LNCAP (cell line): ENCODE data around the gene SRSF4.
A peak's percentile ranks its signal among the peaks of the same experiment; 100 is the strongest.

Experiments
- TF ChIP-seq, protein P1 (sequence below): fragments of 450-650 bp; IDR thresholded peaks from 2 replicates; pipeline ENCODE4 v1.5.1; 2017; ENCODE audit warnings: mild to moderate bottlenecking

The SRSF4 gene

GRCh38 chr1:29181413-29182225, at the start of gene SRSF4:
SRSF4 (minus strand) TSS chr1:29181900; CDS start chr1:29181752, 148 bp downstream.
- TF ChIP-seq, protein P1, sequence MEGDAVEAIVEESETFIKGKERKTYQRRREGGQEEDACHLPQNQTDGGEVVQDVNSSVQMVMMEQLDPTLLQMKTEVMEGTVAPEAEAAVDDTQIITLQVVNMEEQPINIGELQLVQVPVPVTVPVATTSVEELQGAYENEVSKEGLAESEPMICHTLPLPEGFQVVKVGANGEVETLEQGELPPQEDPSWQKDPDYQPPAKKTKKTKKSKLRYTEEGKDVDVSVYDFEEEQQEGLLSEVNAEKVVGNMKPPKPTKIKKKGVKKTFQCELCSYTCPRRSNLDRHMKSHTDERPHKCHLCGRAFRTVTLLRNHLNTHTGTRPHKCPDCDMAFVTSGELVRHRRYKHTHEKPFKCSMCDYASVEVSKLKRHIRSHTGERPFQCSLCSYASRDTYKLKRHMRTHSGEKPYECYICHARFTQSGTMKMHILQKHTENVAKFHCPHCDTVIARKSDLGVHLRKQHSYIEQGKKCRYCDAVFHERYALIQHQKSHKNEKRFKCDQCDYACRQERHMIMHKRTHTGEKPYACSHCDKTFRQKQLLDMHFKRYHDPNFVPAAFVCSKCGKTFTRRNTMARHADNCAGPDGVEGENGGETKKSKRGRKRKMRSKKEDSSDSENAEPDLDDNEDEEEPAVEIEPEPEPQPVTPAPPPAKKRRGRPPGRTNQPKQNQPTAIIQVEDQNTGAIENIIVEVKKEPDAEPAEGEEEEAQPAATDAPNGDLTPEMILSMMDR: peak; percentile 77

- TF ChIP-seq, protein P1: peak; percentile 36; the same call in 1 of the 2 replicates
Measured at GRCh38 chr1:29230553-29231378, 49.1 kb upstream of the SRSF4 start, which contains the start of gene MECR. MECR (minus strand) TSS chr1:29230934; CDS start chr1:29230906, 28 bp downstream.

- TF ChIP-seq, protein P1: no peak
Measured at GRCh38 chr1:29230204-29230552, 48.5 kb upstream of the SRSF4 start.

GRCh38 chr1:29227511-29227910, 45.8 kb upstream of the SRSF4 start:
- TF ChIP-seq, protein P1: no peak

- TF ChIP-seq, protein P1: no peak
Measured at GRCh38 chr1:29225361-29225760, 43.7 kb upstream of the SRSF4 start.

GRCh38 chr1:29224356-29224837, 42.7 kb upstream of the SRSF4 start:
- TF ChIP-seq, protein P1: no peak

DNA sequence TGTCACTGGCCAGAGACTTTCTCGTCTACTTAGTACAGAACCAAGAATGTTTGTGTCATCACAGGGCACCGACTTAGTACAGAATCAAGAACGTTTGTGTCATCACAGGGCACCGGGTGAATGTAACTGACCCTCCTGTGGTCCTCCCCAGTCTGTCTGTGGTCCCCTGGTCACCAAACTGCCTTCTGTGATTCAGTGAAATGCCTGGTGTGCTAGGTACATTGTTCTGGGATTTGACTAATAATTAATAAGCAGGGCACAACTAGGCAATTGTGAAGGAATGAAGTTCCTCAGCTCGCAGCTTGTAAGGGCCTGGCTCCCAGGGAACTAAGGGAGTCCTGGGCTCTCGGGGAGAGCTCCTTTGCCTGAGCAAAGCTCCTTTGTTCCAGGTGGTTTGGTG, 41.8 kb upstream of the SRSF4 start:
- TF ChIP-seq, protein P1: no peak
